Stimulated activated CD4-positive, alpha-beta T cell treated with anti-CD3 and anti-CD28 coated beads, TNF-alpha, amount 100 ng/mL, for 4 hours (primary cell): ENCODE measurements around the gene S100A16.
A peak's percentile ranks its signal among the peaks of the same experiment; 100 is the strongest.
"Not testable (repeated sequence)": the region's sequence is repeated elsewhere in the genome, so short reads cannot be mapped to it uniquely, and the experiment has no call there.

Experiments used
- DNase-seq, 3 experiments: peaks; one replicate each; pipeline ENCODE4 v3.0.0-alpha.2; 2020; ENCODE audit warnings: low read depth in 3 of 3

S100A16 gene, protein sequence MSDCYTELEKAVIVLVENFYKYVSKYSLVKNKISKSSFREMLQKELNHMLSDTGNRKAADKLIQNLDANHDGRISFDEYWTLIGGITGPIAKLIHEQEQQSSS

DNA sequence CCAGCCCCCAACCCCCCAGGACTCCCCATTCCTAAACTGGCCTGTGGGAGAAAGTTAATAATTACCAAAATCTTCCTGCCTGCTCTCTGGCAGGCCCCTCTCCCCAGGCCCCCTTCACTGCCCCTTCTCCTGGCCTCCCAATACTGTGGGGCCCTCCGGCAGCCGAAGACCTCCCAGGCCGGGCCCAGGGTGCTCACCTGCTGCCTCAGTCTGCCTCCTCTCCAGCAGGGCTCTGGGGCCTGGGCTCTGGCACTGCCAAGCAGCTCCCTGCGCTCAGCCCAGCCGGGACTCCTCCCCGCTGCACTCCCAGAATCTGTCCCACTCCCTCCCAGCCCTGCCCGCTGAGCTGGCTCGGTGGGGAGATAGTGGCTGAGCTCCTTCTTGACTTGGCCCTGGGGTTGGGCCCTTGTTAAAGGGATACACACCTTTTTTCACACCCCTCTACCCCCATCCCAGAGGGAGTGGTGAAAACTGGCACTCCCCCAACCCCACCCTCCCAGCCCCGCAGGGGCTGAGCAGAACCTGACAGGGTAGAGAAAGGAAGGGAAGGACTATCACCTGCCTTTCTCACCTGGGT is at the start of gene S100A16:
TSS of gene S100A16 (minus strand) at position 383 of the 577 bp plus-strand sequence. CDS start 4,986 bp downstream, outside the sequence.
- DNase-seq, result no peak

DNA sequence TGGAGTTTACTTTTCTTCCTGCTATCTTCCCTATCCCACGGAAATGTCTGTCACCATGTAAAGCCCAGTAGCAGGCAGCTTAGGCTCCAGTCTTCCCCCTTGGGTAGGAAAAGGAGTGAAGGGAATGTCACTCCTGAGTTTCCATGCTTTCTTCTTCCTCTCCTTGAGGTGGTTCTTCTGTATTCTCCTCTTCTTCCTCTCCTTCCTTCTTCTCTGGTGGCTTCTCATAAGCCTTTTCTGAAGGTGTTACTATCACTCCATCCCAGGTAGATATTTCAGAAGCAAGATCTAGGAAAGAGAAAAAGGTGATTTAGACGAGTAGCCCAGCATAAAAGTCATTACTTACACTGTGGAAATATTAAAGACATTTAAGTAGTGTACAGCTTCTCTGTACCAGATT is 49.3 kb upstream of the S100A16 start:
- DNase-seq, result no peak

DNA sequence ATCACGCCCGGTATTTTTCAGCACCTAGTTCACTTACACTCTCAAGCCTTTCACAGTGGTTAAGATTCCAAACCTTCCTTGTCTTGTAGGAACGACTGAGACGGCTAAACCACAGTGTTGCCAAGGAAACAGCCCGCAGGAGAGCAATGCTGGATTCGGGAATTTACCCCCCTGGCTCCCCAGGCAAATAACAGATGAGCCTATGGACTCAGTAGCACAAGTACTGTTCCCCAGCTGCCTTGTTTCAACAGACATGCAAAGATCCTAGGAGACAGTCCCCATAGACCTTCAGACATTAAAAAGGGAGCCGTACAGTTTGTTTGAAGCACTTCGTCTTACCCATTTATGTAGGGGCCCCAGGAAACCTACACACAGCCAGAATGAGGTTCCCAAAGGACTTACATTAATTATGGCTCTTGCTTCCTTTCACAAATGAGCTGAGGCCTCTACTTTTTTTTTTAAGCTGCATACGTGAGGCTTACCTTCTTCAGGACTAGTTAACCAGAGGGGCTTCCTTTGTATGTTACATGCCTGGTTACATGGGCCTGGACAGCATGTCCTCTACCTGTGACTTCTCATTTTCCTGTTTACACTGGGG is 48.3 kb upstream of the S100A16 start:
- DNase-seq, result no peak

DNA sequence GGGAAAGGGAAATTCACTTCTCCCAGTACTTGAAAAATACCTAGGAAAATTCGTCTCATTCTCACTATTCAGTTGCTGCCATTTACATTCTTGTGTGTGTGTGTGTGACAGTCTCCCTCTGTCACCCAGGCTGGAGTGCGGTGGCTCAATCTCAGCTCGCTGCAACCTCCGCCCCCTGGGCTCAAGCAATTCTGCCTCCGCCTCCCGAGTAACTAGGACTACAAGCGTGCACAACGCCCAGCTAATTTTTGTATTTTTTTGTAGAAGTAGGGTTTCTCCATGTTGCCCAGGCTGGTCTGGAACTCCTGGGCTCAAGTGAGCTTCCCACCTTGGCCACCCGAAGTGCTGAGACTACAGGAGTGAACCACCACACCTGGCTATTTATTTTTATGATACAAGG is 46.7 kb upstream of the S100A16 start:
- no peak for DNase-seq

DNA sequence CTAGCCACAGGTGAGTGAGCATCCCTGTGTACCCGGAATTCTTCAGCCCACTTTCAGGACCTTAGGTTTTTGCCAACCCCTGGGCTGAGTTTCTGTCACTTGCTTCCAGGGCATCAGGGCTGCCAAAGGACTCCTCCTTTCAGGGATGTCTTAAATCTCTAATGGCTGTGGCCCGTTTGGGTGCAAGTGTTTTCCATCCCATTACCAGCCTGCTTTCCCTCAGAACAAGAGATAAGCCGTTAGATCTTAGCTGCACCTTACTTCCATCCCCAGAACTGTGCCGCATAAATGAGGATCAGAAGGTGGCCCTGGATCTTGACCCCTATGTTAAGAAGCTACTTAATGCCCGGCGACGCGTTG is 46.2 kb upstream of the S100A16 start:
- DNase-seq, result no peak

DNA sequence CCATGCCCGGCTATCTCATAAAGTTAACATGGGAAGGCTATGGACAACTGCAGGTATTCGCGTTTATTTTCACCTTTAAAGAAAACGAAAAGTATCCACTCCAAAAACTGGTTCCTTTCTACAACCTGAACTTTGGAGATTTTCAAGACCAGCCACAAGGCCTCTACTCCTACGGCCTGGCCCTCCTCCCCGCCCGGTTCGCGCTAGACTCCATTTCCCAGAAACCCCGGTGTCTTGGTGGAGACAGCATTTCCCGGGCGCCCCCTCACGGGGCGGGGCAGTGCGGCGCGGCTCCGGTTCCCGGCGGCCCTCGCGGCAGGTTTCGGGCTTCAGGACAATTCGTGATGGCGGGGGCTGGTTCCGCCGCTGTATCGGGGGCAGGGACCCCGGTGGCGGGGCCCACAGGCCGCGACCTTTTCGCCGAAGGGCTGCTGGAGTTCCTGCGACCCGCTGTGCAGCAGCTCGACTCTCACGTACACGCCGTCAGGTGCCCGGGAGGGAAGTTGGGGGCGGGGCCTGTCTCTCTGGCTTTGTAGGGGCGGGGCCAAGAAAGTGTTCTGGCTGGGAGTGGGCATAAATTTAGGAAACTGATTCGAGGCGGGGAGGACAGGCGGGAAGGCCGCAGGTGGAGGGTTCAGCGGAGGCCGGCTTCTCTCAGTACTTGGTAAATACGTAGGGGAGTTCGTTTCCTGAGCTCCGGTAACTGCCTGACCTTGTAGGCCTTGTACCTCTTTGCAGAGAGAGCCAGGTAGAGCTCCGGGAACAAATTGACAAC is 45.6 kb upstream of the S100A16 start, which contains the start of gene SNAPIN:
TSS of gene SNAPIN (plus strand) at position 304 of the 775 bp plus-strand sequence. CDS start at position 345, 41 bp downstream.
- DNase-seq, result peak; percentile 77 to 85 (median 84)

DNA sequence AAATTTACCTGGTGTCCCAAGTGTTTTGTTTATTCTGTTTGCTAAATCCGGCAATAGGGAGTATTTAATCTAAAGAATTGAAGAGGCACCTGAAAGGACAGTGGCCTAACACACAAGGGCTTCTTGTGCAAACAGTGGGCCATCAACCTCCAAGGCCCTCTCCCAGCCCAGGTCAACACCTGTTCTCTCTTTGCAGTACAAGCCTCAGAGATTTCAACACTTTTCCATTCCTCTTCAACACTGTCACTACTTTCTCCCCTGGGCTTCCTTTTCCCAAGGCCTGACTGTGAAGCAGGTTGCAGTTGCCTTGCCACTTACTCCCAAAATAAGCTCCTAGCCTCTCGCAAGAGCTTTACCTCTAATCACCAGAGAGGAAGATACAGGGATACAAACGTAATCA is 42.4 kb upstream of the S100A16 start:
- DNase-seq, result no peak

DNA sequence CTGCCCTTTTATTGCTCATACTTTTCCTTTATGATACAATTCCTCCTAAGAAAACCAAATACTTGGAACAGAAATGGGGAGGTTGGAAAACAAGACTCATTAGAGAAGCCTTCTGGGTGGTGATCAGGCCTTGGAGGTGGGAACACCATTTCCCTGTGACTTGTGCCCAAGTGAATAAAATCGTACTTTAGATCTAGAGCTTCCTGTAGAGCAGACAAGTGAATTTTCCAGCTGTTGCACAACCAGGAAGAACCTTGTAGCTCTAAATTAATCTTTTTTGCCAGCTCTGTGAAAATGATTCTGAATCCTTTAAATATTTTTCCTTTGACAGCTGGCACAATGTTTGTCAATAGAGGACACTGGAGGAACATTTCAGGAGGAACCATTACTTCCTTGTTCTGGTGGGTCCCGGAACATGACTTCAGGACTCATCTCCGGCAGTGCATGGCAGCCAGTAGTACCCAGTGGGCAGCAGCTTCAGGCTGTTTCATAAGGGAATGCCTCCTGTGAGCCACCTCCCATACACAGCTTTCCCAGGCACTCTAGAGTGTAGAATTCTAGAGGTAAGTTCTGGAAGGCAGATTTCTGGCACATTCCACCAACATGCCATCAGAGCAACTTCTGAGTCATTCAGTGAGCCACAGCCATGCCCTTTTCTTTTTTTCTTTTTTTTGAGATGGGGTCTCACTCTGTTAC is 40.0 kb upstream of the S100A16 start:
- no peak for DNase-seq

DNA sequence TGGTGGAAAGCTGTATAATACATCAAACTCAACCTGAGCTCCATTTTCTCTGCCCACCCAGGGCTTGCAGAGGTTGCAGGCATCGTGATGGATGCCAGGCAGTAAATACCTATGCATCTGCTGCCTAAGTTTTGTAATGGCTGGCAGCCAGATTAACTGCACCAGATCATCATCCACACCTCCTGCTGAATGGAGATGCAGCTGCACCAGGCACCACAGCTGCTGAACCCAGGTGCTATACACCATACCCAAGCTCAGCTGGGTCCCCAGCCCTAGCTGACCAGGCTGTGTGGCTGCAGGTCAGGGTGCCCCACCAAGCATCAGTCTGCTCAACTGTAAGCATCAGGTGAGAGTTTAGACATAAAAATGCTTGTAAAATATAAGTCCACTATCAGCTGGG is 38.8 kb upstream of the S100A16 start:
- no peak for DNase-seq

DNA sequence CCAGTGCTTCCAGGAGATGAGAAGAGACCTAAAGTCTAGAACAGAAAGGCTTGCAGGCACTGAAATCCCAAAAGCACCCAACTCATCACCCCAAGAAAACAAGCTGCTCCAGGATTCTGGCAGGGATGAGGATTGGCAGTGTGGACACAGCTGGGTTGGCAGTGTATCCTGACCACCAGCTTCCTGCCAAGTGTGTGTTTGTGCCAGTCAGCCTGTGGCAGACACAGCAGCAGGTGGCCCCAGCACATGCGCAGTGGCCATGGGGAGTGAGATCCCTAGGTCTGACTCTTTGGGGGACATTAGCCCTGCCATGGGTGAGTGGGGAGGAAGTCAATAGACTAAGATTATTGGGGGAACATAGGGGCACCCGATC is 36.9 kb upstream of the S100A16 start:
- no peak for DNase-seq

DNA sequence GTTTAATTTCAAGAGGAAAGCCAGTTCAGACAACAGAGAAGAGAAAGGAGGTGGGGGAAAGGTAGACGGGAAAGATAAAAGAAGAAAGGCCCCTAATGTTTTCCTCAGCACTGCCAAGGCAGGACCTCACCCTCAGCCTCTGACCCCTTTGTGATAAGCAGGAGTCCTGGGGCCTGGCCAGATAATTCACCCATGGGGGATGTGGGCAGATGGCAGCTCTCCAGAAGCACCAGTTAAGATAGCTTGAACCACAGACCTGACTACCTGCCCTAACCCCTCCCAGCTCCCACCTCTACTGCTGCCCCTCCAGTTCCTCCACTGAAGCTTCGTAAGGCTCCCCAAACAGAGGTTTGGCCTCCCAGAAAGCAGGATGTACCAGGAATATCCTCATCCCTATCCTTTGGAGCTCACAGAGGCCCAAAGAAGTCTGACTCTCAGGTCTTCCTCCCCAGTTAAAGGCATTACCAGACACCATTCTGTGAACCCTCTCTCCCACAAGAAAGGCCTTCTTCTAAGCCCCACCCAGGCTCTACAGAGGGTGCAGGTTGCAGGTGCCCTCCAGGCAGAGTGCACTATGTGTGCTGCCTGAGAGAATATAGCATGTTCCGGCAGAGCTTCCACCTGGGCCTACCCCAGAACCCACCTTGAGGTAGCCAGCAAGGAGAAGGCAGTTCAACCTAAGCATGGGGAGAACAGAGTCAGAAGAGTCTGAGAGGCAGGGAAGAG is 36.4 kb upstream of the S100A16 start:
- no peak for DNase-seq

DNA sequence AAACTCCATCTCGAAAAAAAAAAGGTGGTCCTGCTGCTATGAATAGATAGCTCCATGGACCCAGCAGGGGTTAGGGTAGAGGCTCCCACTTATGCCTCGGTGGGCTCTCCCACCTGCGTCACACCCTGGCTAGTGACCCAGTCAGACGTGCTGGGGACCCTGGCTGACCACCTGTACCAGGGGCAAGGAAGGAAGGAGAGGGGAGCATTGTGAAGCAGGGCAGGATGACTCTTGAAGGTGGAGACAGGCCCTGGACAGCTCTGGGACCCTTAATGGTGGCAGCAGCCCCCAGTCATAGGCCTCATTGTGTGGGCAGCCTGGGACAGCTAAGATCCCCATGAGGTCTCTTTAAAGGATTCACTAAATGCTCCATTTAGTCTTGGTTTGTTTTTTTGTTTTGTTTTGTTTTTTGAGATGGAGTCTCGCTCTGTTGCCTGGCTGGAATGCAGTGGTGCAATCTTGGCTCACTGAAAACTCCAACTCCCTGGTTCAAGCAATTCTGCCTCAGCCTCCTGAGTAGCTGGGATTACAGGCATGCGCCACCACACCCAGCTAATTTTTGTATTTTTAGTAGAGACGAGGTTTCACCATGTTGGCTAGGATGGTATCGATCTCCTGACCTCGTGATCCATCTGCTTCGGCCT is 35.2 kb upstream of the S100A16 start:
- no peak for DNase-seq

DNA sequence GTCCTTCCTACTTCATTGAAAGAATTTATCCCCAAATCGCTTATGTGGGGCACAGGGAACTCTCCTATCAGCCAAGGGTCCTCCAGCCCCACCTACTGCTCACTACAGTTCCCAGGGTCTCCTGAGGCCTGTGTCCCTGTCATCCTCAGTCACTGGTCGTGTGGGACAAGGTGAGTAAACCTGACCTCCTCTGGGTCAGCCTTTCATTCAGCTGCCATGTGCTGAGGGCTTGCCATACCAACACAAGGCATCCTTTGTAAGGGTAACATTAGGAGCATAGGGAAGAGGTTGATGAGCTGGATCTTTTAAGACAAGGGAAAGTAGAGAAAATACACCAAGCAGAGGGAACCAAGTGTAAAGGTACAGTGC is 34.4 kb upstream of the S100A16 start:
- DNase-seq, result no peak

DNA sequence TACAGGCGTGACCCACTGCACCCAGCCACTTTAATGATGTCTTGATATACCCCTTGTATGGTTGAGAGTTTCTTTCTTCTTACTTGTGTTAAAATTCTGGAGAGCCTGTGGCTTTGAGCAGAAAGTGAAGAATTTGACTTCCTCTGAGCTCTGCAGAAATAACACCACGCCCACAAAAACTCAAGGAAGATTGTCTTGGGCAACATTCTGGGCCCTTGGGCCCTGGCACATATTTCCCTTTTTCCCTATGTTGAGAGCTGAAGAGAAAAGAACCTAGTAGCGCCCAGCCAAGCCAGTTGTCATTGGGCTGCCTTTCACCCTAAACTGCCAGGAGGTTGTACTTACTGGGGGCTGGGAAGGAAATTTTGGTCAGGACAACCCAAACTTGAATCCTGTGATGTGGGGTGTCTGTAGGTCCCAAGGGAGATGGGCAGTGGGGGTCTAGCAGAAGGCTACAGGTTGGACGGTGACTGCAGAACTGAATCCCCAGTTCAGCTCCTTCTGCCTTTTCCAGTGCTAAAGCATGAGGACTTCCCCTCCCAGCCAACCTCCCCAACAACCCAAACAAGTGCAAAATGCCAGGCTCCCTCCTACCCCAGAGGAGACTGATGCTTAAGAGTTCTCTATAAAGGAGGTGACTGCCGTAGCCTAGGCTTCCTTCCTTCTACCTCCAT is 33.9 kb upstream of the S100A16 start:
- no peak for DNase-seq

DNA sequence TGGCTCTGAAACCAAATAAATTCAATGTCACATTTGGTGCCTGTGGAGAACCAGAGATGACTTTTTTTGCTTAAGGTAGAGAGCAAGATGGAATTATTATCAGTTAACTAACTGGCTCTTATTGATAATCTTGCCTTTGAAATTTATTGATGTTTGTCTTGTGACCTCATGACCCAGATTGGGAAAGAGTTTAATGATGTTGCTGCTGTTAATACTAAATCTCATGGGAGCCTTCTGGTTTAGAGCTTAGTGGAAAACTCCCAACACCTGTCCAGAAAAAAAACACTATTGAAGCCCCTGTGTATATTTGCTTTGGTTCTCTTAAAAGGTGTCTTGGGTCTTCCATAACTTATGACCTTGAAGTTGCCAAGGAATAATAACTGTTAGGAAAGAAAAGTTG is 30.9 kb upstream of the S100A16 start:
- DNase-seq, result no peak

DNA sequence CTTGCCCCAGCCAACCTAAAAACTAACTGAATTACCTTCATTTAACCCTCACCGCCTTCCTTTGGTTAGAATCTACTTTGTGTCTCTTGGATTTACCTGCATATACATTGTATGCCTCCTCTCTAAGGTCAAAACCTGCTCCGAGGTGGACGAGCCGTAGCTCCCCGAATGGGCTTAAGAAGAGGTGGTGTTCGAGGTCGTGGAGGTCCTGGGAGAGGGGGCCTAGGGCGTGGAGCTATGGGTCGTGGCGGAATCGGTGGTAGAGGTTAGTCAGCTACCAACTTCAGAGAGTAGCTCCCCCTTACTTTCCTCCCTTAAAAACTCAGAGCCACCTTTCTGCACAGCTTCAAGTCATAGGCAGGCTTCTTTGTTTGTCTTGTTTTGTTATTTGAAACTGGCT is 30.2 kb upstream of the S100A16 start:
- no peak for DNase-seq

DNA sequence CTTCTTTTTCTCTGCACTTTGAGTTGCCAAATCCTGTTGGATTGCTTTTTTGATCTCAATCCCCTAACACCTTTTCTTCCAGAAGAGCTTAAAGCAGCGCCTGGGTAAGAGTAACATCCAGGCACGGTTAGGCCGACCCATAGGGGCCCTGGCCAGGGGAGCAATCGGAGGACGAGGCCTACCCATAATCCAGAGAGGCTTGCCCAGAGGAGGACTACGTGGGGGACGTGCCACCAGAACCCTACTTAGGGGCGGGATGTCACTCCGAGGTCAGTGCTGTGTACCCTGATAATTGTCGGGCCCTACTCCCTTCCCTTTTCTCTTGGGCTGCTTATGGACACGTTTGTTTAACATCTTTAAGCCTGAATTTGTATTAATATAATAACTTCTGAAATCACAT is 29.2 kb upstream of the S100A16 start:
- DNase-seq, result no peak

DNA sequence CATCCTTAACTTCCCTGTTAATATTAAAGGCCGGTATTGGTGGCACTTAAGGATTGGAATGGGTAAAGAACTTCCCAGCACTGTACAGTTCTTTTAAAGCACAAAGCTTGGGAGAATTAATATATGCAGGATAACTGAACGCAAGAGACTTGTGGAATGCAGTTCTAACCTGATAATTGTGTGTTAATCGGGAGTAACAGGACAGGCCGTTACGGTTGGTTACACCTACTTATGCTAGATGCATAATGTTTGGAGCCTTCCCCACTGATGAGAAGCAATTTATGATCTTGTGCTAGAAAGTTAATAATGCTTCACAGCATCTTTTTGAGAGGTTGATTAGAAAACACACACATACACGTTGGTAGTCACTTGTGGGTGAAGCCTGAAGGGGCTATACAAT is 27.9 kb upstream of the S100A16 start:
- DNase-seq, result no peak

DNA sequence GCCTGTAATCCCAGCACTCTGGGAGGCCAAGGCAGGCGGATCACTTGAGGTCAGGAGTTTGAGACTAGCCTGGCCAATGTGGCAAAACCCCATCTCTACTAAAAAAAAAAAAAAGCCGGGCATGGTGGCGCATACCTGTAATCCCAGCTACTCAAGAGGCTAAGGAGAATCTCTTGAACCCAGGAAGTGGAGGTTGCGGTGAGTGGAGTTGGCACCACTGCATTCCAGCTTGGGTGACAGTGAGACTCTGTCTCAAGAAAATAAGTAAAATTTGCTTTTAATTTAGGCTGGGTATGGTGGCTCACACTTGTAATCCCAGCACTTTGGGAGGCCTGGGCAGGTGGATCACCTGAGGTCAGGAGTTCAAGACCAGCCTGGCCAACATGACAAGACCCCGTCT is 27.3 kb upstream of the S100A16 start:
- not testable (repeated sequence) for DNase-seq

DNA sequence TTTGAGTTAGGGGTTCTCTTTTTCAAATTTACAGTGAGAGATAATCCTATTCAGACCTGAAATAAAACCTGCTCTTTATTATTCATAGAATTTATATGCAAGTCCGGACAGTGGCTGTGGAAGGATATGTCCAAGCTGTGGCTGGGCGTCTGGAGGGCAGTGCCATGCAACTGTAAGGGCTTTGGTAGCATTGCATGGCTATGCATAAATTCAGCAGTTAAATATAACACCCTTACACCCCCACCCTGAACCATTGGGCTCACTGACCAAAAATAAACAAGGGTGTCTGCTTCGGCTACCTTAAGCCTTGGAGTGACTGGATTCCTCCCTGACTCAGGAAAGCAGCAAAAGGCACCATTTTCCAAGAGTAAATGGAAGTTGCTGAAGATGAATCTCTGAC is 26.3 kb upstream of the S100A16 start:
- no peak for DNase-seq

DNA sequence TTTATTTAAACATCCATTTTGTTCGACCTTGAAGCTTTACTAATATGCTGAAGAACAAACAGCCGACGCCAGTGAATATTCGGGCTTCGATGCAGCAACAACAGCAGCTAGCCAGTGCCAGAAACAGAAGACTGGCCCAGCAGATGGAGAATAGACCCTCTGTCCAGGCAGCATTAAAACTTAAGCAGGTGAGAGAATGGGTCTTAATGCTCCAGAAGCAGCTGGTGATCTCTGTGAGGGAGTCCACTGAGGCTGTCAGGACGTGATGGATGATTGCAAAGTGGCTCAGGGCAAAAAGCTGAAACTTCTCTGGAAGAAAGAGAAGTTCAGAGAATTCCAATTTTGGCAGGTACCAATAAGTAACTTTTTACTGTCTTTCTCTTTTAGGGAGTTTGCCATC is 25.3 kb upstream of the S100A16 start:
- no peak for DNase-seq
